GM19455 (cell line): ENCODE results near the gene COL20A1.
"Not testable (repeated sequence)": the region's sequence is repeated elsewhere in the genome, so short reads cannot be mapped to it uniquely, and the experiment has no call there.

Source experiments
- ATAC-seq: cut with Tn5 transposase; IDR thresholded peaks from one replicate; pipeline ENCODE4 v1.9.1; 2021; ENCODE audit not compliant: unreplicated experiment

The COL20A1 gene

GRCh38 chr20:63331741-63332400 lies 38.9 kb downstream of the COL20A1 start:
- ATAC-seq: no peak

DNA sequence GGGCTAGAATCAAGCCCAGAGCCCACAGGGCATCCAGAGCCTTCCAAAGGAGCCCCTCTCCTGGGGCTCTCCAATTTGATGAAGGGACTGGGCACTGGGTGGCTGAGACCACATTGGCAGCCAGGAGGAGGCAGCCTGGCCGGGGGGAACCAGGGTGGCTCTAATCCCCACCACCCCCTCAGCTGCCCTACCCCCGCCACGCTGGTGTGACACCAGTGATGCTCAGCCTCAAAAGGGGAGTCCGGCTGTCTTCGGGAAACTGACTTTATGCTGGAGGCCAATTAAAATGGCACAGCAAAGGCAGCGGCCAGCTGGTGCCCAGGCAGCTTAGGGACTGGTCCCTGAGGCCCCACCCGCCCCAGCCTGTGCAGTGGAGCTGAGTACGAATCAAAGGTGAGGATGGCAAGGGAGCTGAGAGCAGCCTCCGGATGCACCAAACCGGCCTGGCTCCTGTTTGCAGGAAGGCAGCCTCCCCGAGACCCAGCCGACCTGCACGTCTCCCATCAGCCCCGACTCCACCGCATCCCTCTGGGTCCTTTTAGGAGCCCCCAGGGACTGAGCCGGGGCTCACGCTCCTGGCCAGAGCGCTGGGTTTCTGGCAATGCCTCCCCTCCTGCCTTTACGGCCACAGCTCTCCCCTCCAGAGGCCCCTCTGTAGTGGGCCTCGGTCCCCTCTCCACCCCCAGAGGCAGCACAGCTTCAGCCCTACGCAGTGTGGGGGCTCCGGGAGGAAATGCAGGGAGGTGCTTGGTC lies 39.7 kb downstream of the COL20A1 start:
- ATAC-seq: no peak

GRCh38 chr20:63333241-63333836 lies 40.4 kb downstream of the COL20A1 start:
- no peak for ATAC-seq

DNA sequence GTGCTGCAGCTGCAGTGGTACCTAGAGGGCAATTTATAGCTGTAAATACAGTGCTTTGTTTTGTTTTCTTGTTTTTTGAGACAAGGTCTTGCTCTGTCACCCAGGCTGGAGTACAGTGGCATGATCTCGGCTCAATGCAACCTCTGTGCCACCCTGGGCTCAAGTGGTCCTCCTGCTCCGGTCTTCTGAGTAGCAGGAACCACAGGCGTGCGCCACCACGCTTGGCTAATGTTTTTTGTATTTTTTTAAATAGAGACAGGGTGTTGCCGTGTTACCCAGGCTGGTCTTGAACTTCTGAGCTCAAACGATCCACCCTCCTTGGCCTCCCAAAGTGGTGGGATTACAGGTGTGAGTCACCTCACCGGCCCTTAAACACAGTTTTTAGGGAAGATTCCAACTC lies 41.4 kb downstream of the COL20A1 start:
- ATAC-seq: no peak

GRCh38 chr20:63335060-63335459 lies 42.1 kb downstream of the COL20A1 start:
- not testable (repeated sequence) for ATAC-seq

DNA sequence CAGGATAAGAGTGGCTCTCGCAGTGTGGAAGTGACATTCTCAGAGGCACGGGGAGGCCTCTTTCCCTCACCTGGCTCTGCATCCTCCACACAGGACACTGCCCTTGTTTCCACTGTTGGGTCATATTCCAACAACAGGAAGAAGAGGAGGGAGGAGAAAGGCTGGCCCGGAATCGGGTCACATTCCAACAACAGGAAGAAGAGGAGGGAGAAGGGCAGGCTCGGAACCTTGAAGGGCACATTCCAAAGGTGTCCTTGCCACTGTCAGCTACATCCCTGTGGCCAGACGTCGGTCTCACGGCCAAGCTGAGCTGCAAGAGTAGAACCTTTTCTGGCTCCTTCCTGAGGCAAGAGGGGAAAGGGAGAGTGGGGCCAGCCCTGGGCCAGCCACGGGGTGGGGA lies 42.7 kb downstream of the COL20A1 start:
- no peak for ATAC-seq

GRCh38 chr20:63336232-63336752 lies 43.3 kb downstream of the COL20A1 start:
- no peak for ATAC-seq

DNA sequence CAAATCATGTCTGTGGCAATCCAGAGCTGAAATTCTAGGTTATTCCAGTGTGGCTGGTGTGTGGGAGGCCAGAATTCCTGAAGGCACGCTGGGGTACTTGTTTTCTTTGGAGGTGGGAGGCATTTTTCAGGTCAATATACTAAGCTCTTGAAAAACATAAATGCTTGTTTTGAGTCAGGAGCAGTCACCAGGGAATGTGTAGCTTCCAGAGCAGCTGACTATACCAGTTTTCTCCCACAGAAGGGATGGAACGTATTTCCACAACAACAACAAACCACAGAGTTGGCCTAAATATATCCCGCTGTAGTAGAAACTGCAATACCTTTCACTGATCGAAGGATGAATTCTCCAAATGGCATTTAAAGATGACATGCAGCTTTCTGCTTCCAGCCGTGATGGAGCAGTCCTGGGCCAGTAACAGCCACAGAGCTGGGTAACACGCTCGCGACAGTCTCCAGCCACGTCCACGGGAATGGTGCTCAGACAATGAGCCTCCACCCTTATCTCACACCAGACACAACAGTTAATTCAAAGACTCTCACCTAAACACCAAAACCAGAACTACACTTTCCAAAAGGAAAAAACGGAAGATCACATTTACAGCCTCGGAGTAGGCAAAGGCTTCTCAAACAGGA lies 44.9 kb downstream of the COL20A1 start:
- ATAC-seq: no peak

DNA sequence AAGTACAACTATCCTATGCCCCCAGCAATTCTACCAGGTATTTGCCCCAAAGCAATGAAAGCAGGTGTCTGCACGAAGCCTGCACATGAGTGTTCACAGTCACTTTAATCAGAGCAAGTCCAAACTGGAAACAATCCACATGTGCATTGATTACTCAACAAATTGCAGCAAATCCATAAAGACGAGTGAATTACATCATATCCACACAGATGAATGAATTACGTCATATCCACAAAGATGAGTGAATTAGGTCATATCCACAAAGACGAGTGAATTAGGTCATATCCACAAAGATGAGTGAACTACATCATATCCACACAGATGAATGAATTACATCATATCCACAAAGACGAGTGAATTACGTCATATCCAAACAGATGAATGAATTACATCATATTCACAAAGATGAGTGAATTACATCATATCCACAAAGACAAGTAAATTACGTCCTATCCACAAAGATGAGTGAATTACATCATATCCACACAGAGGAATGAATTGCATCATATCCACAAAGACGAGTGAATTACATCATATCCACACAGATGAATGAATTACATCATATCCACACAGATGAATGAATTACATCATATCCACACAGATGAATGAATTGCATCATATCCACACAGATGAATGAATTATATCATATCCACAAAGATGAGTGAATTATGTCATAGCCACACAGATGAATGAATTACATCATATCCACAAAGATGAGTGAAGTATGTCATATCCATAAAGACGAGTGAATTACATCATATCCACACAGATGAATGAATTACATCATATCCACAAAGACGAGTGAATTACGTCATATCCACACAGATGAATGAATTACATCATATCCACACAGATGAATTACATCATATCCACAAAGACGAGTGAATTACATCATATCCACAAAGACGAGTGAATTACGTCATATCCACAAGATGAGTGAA lies 46.4 kb downstream of the COL20A1 start:
- not testable (repeated sequence) for ATAC-seq

- ATAC-seq: not testable (repeated sequence)
Measured at GRCh38 chr20:63340158-63340688, 47.2 kb downstream of the COL20A1 start.

- ATAC-seq: no peak
Measured at GRCh38 chr20:63342561-63343459, 49.8 kb downstream of the COL20A1 start.

- ATAC-seq: no peak
Measured at GRCh38 chr20:63343460-63344445, 50.8 kb downstream of the COL20A1 start.

GRCh38 chr20:63344616-63345327 lies 51.8 kb downstream of the COL20A1 start:
- no peak for ATAC-seq

DNA sequence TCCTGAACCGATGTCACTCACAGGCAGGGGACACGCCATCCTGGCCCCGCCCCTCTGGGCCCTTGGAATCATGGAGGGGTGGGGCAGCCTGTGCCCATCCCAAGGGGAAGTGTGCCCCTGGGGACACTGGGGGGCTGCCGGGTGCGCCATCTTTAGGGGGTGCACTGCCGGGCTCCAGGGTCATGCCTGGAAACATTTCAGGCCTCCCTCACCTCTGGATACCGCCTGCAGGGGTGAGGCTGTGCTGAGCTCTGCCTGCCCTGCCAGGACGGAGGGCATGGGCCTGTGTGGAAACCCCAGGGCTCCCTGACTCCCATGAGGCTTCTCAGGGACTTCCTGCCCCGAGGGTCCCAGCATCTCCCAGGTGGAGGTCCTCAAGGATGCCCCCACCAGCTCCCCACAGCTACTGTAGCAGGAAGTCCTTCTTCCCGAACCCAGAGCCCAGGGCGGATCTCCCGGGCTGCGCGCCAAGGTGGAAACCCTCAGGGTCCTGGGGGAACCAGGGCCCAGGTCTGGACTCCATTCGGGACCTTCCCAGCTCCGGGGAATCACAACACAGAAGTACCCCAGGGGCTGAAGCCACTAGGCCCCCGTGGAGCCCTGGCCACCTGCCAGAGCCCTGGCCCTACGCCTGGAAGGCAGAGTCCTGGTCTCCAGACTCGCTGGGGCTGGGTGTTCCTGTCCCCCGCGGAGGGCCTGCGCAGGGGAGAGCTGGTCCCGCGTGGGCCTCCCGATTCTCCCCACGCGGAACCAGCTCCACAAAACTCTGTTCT lies 52.5 kb downstream of the COL20A1 start:
- no peak for ATAC-seq

GRCh38 chr20:63346131-63347080 lies 53.4 kb downstream of the COL20A1 start:
- ATAC-seq: no peak
